WERI-Rb-1 (cell line): ENCODE results near the gene CCL18.

Experiments
- DNase-seq: peaks from one replicate; pipeline ENCODE4 v3.0.0-alpha.2; 2020
- H3K27ac ChIP-seq: fragments of 250-450 bp; sonication (Bioruptor Pico); 2 replicates; pipeline ENCODE4 v1.5.1; 2020; ENCODE audit warnings: mild to moderate bottlenecking, moderate library complexity
- H3K27me3 ChIP-seq: fragments of 250-450 bp; sonication (Bioruptor Pico); 2 replicates; pipeline ENCODE4 v1.5.1; 2021; ENCODE audit warnings: mild to moderate bottlenecking, low read depth, moderate library complexity; ENCODE audit not compliant: insufficient read depth, severe bottlenecking
- H3K36me3 ChIP-seq: fragments of 250-450 bp; sonication (Bioruptor Pico); 2 replicates; pipeline ENCODE4 v1.5.1; 2020; ENCODE audit warnings: mild to moderate bottlenecking, moderate library complexity
- H3K4me3 ChIP-seq: 2 replicates; pipeline ENCODE4 v1.5.1; 2011; ENCODE audit warnings: low read depth, mild to moderate bottlenecking, control low read depth, low read length
- H3K9me3 ChIP-seq: fragments of 250-450 bp; sonication (Bioruptor Pico); 2 replicates; pipeline ENCODE4 v1.5.1; 2021; ENCODE audit warnings: mild to moderate bottlenecking, moderate library complexity; ENCODE audit not compliant: severe bottlenecking
- CTCF ChIP-seq: IDR thresholded peaks from 2 replicates; pipeline ENCODE4 v1.5.1; 2011; ENCODE audit warnings: low read depth, mild to moderate bottlenecking, control low read depth, inconsistent platforms, low read length

The CCL18 gene

GRCh38 chr17:36049643-36050042 lies 14.4 kb upstream of the CCL18 start:
- TF ChIP-seq CTCF: no peak
- Histone ChIP-seq H3K27ac (no peak overlapping the region), H3K9me3 (peaks cover 14% of the 10 kb centered on the region), H3K4me3 (no peak overlapping the region), H3K27me3 (no peaks in the 10 kb centered on the region), H3K36me3 (no peaks in the 10 kb centered on the region)
- DNase-seq: no peak

- TF ChIP-seq CTCF: no peak
- Histone ChIP-seq H3K4me3 (no peak overlapping the region), H3K36me3 (no peaks in the 10 kb centered on the region), H3K27me3 (no peaks in the 10 kb centered on the region), H3K27ac (no peak overlapping the region), H3K9me3 (no peaks in the 10 kb centered on the region)
- DNase-seq: no peak
These were observed 8.9 kb upstream of the CCL18 start for GRCh38 chr17:36055171-36055570.

GRCh38 chr17:36055921-36056520 lies 8.1 kb upstream of the CCL18 start:
- H3K27ac ChIP-seq: no peak overlapping the region
- no peak for TF ChIP-seq CTCF
- DNase-seq: no peak
- no peaks in the 10 kb centered on the region for H3K27me3 ChIP-seq
- H3K4me3 ChIP-seq: no peak overlapping the region
- no peaks in the 10 kb centered on the region for H3K9me3 ChIP-seq
- no peaks in the 10 kb centered on the region for H3K36me3 ChIP-seq

- Histone ChIP-seq H3K4me3 (no peak overlapping the region), H3K27me3 (no peaks in the 10 kb centered on the region), H3K9me3 (no peaks in the 10 kb centered on the region), H3K27ac (no peak overlapping the region), H3K36me3 (no peaks in the 10 kb centered on the region)
- no peak for DNase-seq
- no peak for TF ChIP-seq CTCF
These were observed 6.2 kb upstream of the CCL18 start for GRCh38 chr17:36057911-36058310.

GRCh38 chr17:36059406-36059805 lies 4.7 kb upstream of the CCL18 start:
- Histone ChIP-seq H3K27me3 (no peaks in the 10 kb centered on the region), H3K27ac (no peak overlapping the region)

More at GRCh38 chr17:36059406-36059805, 4.7 kb upstream of the CCL18 start:
- Histone ChIP-seq H3K4me3 (no peak overlapping the region), H3K9me3 (no peaks in the 10 kb centered on the region), H3K36me3 (no peaks in the 10 kb centered on the region)
- no peak for TF ChIP-seq CTCF
- DNase-seq: no peak
